GM18868 (cell line): ENCODE measurements around the gene PCCA.
"Not testable (repeated sequence)": the region's sequence is repeated elsewhere in the genome, so short reads cannot be mapped to it uniquely, and the experiment has no call there.

ENCODE experiments used
- ATAC-seq: cut with Tn5 transposase; IDR thresholded peaks from one replicate; pipeline ENCODE4 v1.9.1; 2021; ENCODE audit warnings: mild to moderate bottlenecking, moderate library complexity; ENCODE audit not compliant: unreplicated experiment

Gene PCCA

DNA sequence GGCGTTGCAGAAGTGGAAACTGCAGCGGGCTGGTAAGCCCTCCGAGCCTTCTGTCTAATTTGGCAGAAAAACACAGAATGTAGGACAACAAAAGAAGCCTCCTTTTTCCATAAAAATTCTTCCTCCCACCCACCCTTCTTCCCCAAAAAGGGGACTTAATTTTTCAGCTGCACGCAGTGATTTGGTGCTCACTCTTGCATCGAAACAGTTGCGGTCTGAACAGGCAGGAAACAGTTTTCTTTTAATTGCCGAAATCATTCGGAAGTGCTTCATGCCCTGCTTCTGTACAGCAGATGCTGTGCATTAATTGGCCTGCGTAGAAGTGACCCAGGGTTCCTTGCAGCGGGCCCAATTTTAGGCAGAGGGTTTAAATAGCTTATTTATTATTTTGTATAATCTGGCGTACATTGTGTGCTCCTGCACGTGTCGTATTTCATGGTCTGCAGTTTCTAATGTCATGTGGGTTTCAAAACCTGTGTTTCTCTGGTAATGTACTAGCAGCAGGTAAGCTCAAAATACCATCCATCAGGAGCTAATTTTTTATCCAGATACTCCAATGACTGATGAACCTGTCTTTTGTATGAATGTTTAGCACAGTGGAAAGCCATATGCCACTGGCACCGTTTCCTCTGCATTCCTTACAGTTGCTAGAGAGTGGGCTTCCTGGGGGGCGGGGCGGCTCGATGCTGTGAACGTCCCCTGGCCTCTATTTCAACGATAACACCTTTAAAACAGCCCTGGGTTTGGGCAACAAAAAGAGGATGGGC lies 433.1 kb downstream of the PCCA start:
- peak; percentile 50 for ATAC-seq

- no peak for ATAC-seq
These were observed 433.9 kb downstream of the PCCA start for GRCh38 chr13:100522618-100523309.

DNA sequence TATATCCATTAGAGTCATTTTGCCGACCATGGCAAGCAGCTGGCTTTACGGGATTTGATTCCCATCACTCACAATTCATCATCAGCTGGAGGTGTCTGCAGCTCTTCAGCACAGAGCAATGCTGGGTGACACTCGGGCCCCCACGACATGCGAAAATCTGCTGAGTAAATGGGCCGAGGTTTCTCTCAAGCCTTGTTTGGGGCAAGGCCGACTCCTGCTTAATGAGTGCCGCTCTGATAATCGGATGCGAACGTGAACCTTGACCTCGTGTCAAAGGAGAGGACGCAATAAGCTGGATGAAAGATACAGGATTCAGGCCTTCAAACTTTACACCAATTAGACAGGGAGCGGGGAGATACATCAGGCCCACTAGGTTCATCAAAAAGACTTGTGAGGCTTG lies 434.5 kb downstream of the PCCA start:
- ATAC-seq: no peak

DNA sequence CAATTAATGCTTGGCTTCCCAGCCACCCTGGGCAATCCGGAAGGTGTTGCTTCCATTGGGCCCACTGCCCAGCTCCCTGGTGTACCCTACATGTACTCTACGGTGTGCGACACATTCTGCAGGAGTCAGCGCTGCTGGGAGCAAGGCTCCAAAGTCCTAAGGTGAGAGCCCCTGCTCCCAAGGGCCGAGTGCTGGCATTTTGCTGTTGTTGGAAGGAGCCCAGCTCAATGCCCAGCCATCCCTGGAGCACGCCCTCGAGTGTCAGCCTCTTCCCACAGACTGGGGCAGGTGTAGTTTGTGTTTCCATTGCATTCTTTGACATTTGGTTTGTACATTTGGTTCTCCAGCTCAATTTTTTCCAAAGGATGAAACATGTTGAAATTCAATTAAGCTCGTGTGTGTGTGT lies 435.1 kb downstream of the PCCA start:
- ATAC-seq: no peak

- not testable (repeated sequence) for ATAC-seq
These were observed 435.8 kb downstream of the PCCA start for GRCh38 chr13:100524688-100525087.

DNA sequence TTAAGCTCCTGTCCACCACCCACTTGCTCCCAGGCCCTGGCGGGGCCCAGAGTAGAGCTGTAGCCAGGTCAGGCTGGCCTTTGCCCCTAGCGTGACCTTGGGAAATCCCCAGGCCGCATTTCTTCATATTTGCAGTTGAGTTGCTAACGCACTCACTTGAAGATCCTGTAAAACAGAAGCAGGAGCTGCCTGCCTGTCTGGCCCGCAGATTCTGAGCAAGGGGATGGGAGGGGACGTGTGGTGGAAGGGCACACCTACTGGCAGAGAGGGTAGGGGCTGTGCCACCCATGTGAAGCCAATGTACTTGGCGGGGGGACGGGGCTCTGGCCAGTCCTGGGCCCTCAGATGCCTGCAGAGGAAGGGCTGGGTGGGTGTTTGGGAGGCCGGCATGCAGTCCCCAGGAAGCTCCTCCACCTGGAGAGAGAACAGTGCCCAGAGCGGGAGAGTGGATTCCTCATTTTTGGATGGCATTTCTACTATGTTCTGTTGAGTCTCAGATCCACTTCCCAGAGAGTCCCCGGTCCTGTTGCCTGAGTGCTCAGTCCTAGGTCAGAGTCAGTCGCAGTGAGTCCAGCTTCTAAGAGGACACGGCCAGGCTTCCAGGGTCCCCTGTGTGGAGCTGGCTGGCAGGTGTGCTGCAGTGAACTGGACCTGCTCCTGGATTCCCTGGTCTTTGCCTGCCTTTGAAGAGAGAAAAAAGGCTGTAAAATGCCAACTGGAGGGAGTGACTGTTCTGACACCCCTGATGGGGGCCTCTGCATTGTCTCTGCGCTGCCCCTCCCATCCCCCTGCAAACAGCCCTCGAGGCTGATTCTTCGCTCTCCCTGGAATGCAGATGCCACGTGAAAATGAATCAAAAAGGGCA lies 436.8 kb downstream of the PCCA start:
- ATAC-seq: no peak

DNA sequence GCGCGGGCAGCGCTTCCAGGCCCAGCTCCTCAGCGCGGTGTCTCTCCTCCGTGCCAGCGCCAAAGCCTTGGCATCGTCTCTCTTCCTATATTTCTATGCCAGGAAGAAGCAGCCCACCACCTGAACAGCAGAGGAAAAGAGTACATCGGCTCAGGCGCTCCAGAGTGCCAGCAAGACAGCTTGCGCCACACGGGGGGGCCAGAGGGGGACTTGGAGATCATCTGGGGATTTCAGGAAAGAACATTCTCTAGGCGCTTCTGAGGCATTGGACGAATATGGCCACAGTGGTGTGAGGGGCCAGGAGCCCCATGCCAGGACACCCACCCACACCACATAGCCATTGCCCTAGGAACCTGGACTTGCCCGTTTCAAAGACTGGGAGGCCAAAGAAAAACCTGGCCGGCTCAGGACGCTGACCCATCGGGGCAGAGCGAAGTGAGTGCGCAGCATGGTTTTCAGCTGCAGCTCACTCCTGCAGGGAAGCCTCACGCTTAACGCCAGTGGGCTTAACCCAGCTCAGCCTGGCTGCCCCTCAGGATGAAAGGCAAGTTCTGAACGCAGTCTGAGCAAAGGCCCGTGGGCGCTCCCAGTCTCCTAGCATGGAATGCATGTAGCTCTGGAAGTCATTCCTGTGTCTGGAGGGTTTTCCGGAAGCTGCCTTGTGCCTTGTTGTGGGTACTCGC lies 437.6 kb downstream of the PCCA start:
- no peak for ATAC-seq

DNA sequence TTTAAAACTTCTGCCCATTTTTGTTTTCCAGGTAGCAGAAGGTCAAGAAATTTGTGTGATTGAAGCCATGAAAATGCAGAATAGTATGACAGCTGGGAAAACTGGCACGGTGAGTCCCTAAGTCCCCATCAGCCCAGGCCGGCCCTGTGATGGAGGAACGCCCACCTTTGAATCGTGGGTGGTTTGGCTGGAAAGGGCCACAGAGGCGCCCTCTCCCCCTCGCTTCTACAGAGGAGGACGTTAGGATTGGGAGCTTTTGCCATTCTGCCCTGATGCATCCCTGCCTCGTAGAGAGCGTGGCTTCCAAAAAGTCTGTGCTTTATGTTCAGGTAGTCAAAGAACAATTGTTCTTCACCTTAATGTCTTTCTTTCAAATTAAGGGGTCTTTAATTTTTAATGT lies 438.8 kb downstream of the PCCA start:
- no peak for ATAC-seq

- ATAC-seq: no peak
These were observed 439.5 kb downstream of the PCCA start for GRCh38 chr13:100528353-100528752.

DNA sequence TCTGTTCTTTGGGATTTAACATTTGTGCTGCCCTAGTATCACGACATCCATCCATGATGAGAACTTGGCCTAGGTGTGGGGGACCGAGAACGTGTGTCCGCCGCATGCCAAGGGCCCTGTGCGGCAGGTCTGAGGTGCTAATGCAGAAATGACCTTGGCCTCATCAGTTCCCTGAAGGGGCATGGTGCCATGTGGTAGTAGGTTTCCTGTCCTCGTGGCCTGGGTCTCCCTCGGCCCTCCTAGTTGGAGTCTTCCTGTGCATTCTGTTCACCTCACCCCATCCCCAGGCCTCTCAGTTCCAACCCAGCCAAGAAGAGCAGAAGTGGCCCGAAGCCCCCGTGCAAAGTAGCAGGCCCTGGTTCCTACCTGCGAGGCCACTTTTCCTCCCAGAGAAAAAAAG lies 439.9 kb downstream of the PCCA start:
- no peak for ATAC-seq

DNA sequence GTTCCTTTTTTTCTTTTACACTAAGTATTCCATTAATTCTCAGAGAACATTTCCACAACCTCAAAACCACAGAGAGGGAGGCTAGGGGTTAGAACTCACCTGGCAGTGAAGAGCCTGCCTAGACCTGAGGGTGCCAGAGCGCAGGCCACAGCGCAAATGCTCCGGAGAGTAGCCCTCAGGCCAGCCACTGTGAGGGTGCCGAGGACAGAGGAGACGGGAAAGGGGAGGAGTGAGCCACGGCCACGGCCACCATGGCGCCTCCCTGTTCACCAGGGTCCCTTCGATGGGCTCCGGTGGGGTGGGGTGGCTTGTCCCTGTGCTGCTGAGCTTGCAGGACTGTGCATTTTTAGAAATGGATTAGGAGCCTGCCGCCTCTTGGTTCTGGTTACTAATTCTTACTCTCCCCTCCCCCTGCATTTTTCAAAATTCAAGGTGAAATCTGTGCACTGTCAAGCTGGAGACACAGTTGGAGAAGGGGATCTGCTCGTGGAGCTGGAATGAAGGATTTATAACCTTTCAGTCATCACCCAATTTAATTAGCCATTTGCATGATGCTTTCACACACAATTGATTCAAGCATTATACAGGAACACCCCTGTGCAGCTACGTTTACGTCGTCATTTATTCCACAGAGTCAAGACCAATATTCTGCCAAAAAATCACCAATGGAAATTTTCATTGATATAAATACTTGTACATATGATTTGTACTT lies 440.9 kb downstream of the PCCA start:
- ATAC-seq: no peak

DNA sequence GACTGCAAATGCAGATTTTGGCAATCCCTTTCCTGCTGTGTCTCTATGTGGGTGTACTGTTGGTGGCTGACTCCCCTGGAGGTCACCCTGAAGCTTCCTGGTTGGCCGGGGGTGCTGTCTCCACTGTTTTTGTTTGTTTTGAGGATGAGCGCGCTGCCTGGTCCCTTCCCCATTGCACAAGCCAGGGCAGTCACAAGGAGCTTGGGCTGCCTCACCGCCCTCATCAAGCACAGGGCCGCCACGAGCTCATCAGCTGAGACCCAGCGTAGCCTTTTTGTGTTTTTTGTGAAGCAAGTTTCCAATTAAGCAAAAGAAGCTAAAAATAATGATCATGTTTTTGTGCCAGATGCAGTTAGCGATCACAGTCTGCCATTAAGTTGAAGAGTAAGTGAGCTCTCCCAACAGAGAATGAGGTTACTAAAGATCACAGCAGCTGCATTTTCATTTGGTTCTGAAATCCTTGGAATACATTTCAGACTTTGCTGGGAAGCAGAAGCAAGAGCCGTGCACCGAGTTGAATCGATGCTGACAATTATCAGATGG lies 441.8 kb downstream of the PCCA start:
- ATAC-seq: no peak

- ATAC-seq: no peak
These were observed 443.3 kb downstream of the PCCA start for GRCh38 chr13:100532090-100532766.

DNA sequence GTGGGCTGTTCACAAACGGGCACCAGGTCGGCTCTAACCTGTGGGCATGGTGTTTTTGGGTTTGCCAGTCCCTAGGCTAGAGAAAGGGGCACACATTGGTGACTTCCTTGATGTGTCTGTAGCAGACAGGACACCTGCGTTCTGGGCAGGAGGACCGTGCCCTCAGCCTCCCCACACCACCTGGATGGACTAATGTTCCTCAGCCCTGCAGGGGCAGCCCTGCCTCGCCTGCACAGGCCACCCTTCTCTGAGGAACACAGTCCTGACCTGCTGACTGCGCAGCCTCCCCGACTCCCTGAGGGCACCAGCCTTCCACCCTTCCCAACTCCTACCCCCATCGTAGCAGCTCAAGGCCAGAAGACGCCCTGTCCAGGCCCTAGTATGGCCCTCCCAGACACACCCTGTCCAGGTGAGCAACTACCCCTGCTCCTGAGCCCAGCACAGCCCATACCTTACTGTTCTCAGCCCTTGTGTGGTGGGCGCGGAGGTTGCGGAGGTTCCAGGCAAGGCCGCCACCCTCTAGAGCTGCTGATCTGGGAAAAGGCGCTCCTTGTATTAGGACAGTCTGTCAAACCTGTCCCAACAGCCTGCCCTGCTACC lies 444.0 kb downstream of the PCCA start:
- ATAC-seq: no peak

DNA sequence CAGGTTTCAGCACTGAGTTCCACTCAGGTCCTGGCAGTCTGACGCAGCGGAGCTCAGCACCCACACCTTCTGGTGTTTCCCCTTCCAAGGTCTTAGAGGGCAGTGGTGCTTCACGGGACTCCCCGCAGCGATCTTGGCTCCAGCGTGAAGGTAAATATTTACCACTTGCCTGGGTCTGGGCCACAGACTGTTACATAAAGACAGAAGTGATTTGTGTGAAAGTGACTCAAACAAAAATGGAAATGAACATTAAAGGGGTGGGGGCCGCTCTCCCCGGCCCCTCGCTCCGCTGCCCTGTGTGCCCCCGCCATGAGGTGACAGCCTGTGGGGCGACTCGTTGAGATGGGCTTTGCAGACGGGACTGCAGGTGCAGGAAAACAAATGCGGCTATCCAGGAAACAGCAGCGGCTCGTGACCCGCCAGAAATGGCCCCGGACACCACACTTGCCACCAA lies 444.7 kb downstream of the PCCA start:
- peak; percentile 56 for ATAC-seq

DNA sequence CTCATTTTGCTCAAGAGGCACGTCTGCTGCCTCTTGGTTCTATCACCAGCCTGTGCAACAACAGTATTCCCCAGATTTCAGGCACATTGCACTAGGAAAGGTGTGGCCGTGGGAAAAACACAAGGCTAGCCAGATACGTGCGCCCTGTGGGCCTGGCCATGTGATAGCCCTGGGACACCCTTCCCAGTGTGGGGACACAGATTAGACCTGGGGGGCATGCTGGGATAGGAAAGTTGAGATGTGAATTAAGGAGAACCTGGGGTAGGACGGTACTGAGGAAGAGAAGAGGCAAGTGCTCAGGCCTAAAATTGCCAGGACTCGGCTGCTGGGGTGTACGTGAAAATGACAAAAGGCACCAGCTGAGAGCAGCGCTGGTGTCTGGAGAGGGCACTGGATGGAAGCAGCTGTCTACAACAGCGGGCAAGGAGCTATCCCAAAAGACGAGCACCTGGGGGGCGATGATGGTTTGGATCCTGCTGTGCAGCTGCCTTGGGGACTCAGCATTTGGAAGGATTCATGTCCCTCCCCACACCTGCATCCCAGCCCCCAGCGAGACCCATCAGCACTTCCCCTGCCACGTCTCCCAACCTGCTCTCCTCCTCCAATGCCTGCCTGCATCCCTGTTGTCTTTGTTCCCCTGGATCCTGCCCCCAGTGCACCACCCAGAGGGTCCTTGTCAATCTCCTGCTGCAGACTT lies 445.4 kb downstream of the PCCA start:
- ATAC-seq: no peak

GRCh38 chr13:100534911-100535310 lies 446.0 kb downstream of the PCCA start:
- no peak for ATAC-seq

DNA sequence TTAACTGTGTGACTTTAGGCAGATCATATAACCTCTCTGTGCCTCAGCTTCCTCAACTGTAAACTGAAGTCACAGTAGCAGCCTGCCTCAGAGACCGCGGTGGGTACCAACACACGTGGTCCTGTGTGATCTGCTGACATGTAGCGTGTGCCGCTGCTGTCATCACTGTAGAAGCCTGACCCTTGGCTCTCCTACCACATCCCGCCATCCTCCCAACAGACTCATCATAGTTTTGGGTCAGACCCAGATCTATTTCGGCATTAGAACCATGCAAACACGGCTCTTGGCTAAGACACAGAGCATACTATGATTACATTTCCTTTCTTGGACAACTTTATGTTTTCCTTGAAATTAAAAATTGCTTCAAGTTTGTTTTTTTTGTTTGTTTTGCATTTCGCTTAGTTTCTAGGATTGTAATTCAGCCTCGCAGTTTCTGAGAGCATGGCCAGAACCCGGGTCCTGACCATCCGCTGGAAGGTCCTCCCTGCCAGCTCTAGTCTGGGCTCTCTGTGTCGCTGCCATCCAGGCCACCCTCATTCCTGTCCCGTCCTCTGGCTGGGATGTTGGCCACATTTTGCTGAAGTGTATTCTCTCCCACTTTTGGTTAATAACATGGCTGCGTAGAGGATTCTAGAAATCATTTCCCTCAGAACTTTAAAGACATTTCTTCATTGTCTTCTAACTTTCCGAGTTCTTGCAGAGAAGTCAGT lies 446.7 kb downstream of the PCCA start:
- ATAC-seq: no peak
